ENCODE measurements around the gene TMEM239. TPM values are rescaled to one million over a fixed set of nuclear protein-coding genes. Genes with fewer than 3 reads are reported as not detected.
A peak's percentile ranks its signal among the peaks of the same experiment; 100 is the strongest.

The TMEM239 gene
- total RNA-seq, 1 donor from 2014 or later: not detected

GRCh38 chr20:2800521-2801285 lies 15.5 kb upstream of the TMEM239 start, which contains the start of gene CPXM1:
Gene CPXM1, minus strand, starts transcription at chr20:2800627. Its CDS starts 55 bp downstream, at chr20:2800572.
- H3K27ac Mint-ChIP-seq (ENCODE audit: unreplicated experiment): peak within 1 kb of the TSS; percentile 12
- peaks cover 32% of the 10 kb centered on the region for H3K27me3 Mint-ChIP-seq (ENCODE audit: low read depth)
- no peaks in the 10 kb centered on the region for H3K9me3 Mint-ChIP-seq (ENCODE audit: low read depth)
- peaks cover 16% of the 10 kb centered on the region for H3K4me1 Mint-ChIP-seq (ENCODE audit: low read depth)
- H3K4me3 Mint-ChIP-seq (ENCODE audit: unreplicated experiment): peak within 1 kb of the TSS; percentile 87
- DNase-seq (ENCODE audit: low spot score): no peak
- peak; percentile 39 for TF ChIP-seq CTCF (IDR thresholded peaks at IDR 0.05)
- peaks cover 3% of the 10 kb centered on the region for H3K36me3 Mint-ChIP-seq (ENCODE audit: low read depth)

- Mint-ChIP-seq H3K9me3 (ENCODE audit: low read depth) (no peaks in the 10 kb centered on the region), H3K36me3 (ENCODE audit: low read depth) (peaks cover 3% of the 10 kb centered on the region), H3K27me3 (ENCODE audit: low read depth) (peaks cover 36% of the 10 kb centered on the region), H3K4me1 (ENCODE audit: low read depth) (peaks cover 21% of the 10 kb centered on the region), H3K27ac (ENCODE audit: unreplicated experiment) (no peak overlapping the region), H3K4me3 (ENCODE audit: unreplicated experiment) (peak overlapping the region; percentile 67)
- no peak for TF ChIP-seq CTCF (IDR thresholded peaks at IDR 0.05)
- DNase-seq (ENCODE audit: low spot score): no peak
Observed at GRCh38 chr20:2801286-2801728, 14.9 kb upstream of the TMEM239 start.

GRCh38 chr20:2804041-2804828 lies 11.9 kb upstream of the TMEM239 start:
- H3K36me3 Mint-ChIP-seq (ENCODE audit: low read depth): peaks cover 3% of the 10 kb centered on the region
- peaks cover 22% of the 10 kb centered on the region for H3K4me1 Mint-ChIP-seq (ENCODE audit: low read depth)
- no peaks in the 10 kb centered on the region for H3K9me3 Mint-ChIP-seq (ENCODE audit: low read depth)
- no peak overlapping the region for H3K4me3 Mint-ChIP-seq (ENCODE audit: unreplicated experiment)
- no peak for TF ChIP-seq CTCF (IDR thresholded peaks at IDR 0.05)
- H3K27ac Mint-ChIP-seq (ENCODE audit: unreplicated experiment): no peak overlapping the region
- no peak for DNase-seq (ENCODE audit: low spot score)
- peaks cover 52% of the 10 kb centered on the region for H3K27me3 Mint-ChIP-seq (ENCODE audit: low read depth)

DNA sequence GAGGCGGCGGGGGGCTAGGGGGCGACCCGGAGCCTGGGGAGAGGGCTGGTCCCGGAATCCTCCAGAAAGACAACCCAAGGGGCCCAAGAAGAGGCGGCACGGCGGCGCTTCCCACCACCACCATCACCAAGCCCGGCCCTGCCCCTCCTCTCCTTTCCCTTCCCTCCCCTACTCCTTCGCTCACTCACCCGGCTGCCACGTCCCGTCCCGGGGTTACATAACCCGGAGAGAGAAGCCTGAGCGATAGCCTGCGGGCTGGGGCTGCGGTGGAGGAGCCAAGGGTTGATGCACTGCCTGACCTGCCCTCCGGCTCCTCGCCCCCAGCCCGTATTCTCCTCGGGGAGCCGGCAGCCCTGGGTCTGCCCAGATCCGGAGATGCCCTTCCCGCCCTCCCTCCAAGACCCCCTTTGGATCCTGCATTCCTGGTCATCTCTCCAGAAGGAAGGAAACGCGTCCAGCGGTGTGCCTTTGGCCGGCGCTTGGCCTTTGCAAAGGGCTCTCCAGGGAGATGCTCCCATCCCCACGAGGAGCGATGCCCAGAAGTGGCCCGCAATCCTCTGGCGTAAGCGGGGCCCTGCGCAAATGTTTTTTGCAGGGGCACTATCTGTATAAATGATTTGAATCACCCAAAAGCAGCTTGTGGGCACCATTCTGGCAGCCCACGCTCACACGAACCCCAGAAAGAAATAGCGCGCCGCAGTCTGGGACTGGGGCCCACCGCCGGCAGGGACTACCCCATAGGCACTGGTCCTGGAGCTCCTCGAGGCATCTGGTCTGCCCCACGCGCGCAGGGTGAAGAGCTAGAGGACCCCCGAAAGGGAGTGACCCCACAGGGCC lies 11.1 kb upstream of the TMEM239 start:
- no peak overlapping the region for H3K27ac Mint-ChIP-seq (ENCODE audit: unreplicated experiment)
- peaks cover 15% of the 10 kb centered on the region for H3K4me1 Mint-ChIP-seq (ENCODE audit: low read depth)
- DNase-seq (ENCODE audit: low spot score): no peak
- H3K36me3 Mint-ChIP-seq (ENCODE audit: low read depth): peaks cover under 1% of the 10 kb centered on the region
- no peaks in the 10 kb centered on the region for H3K9me3 Mint-ChIP-seq (ENCODE audit: low read depth)
- H3K4me3 Mint-ChIP-seq (ENCODE audit: unreplicated experiment): no peak overlapping the region
- no peak for TF ChIP-seq CTCF (IDR thresholded peaks at IDR 0.05)
- peaks cover 47% of the 10 kb centered on the region for H3K27me3 Mint-ChIP-seq (ENCODE audit: low read depth)
